Upper lobe of left lung (tissue), 4 donors: ENCODE results near the gene REV3L.
"Not testable (repeated sequence)": the region's sequence is repeated elsewhere in the genome, so short reads cannot be mapped to it uniquely, and the experiment has no call there.

Experiments used
- CTCF ChIP-seq, 6 experiments: fragments of 450-650 bp in 4 of 6; fragments of 200-600 bp in 2 of 6; sonication (generic) in 2 of 6; IDR thresholded peaks; one replicate each; pipeline ENCODE4 v1.5.1; 2016 to 2019; ENCODE audit warnings: antibody characterized with exemption in 6 of 6
- EP300 ChIP-seq, 4 donors: sonication (generic); formaldehyde crosslinking; IDR thresholded peaks; one replicate each; pipeline ENCODE4 v1.5.1; 2017; ENCODE audit warnings: antibody characterized with exemption in 4 of 4, control low read depth in 2 of 4
- POLR2A ChIP-seq, 4 donors: fragments of 450-650 bp; IDR thresholded peaks; one replicate each; pipeline ENCODE4 v1.5.1; 2016 to 2017; ENCODE audit warnings: antibody characterized with exemption in 4 of 4, mild to moderate bottlenecking in 2 of 4

- not testable (repeated sequence) for TF ChIP-seq POLR2A, CTCF, EP300 (IDR thresholded peaks at IDR 0.05)
These were observed 22.5 kb upstream of the REV3L start for GRCh38 chr6:111505498-111505897.
